Globus pallidus (tissue), 1 donor: ENCODE data around the gene RNF103.
"Not testable (repeated sequence)": the region's sequence is repeated elsewhere in the genome, so short reads cannot be mapped to it uniquely, and the experiment has no call there.

Source experiments
- DNase-seq: peaks from one replicate; pipeline ENCODE4 v3.0.0-alpha.2; 2015; ENCODE audit warnings: low spot score

The RNF103 gene

GRCh38 chr2:86623043-86623493 lies 597 bp downstream of the RNF103 start:
- DNase-seq, result peak; percentile 46

- DNase-seq, result no peak
Observed at GRCh38 chr2:86622519-86623042, 1.1 kb downstream of the RNF103 start.

GRCh38 chr2:86621280-86621943 lies 2.3 kb downstream of the RNF103 start:
- no peak for DNase-seq

- DNase-seq, result no peak
Observed at GRCh38 chr2:86617738-86618137, 5.9 kb downstream of the RNF103 start.

- DNase-seq, result no peak
Observed at GRCh38 chr2:86617153-86617552, 6.5 kb downstream of the RNF103 start.

- no peak for DNase-seq
Observed at GRCh38 chr2:86616502-86616901, 7.2 kb downstream of the RNF103 start.

- DNase-seq, result no peak
Observed at GRCh38 chr2:86615596-86615995, 8.1 kb downstream of the RNF103 start.

- DNase-seq, result no peak
Observed at GRCh38 chr2:86613515-86613914, 10.2 kb downstream of the RNF103 start.

GRCh38 chr2:86610871-86611270 lies 12.8 kb downstream of the RNF103 start:
- DNase-seq, result no peak

- no peak for DNase-seq
Observed at GRCh38 chr2:86608832-86609410, 14.7 kb downstream of the RNF103 start.

- no peak for DNase-seq
Observed at GRCh38 chr2:86603905-86604304, 19.8 kb downstream of the RNF103 start.

- no peak for DNase-seq
Observed at GRCh38 chr2:86598966-86599365, 24.7 kb downstream of the RNF103 start.

- no peak for DNase-seq
Observed at GRCh38 chr2:86596118-86596517, 27.5 kb downstream of the RNF103 start.

GRCh38 chr2:86593266-86593665 lies 30.4 kb downstream of the RNF103 start:
- DNase-seq, result no peak

GRCh38 chr2:86592547-86593230 lies 31.0 kb downstream of the RNF103 start:
- no peak for DNase-seq

GRCh38 chr2:86589701-86590100 lies 34.0 kb downstream of the RNF103 start:
- DNase-seq, result not testable (repeated sequence)

GRCh38 chr2:86584151-86584913 lies 39.3 kb downstream of the RNF103 start:
- DNase-seq, result no peak

GRCh38 chr2:86580560-86580959 lies 43.1 kb downstream of the RNF103 start:
- no peak for DNase-seq

- no peak for DNase-seq
Observed at GRCh38 chr2:86577817-86578456, 45.7 kb downstream of the RNF103 start.

- no peak for DNase-seq
Observed at GRCh38 chr2:86570059-86570458, 53.6 kb downstream of the RNF103 start.

- no peak for DNase-seq
Observed at GRCh38 chr2:86566821-86567190, 56.9 kb downstream of the RNF103 start.
